ENCODE measurements around the gene ARID5B.

The ARID5B gene

GRCh38 chr10:61987951-61988379 lies 86.5 kb downstream of the ARID5B start:
- DNase-seq (ENCODE audit: low read depth) = no peak

- DNase-seq (ENCODE audit: low read depth) = no peak
Measured at GRCh38 chr10:61989995-61990760, 88.7 kb downstream of the ARID5B start.

GRCh38 chr10:61990761-61991135 lies 89.2 kb downstream of the ARID5B start:
- DNase-seq (ENCODE audit: low read depth) = no peak

GRCh38 chr10:61991166-61991565 lies 89.7 kb downstream of the ARID5B start:
- no peak for DNase-seq (ENCODE audit: low read depth)

GRCh38 chr10:61992059-61992460 lies 90.6 kb downstream of the ARID5B start:
- no peak for DNase-seq (ENCODE audit: low read depth)

GRCh38 chr10:61992671-61993668 lies 91.5 kb downstream of the ARID5B start:
- DNase-seq (ENCODE audit: low read depth) = peak; percentile 59

GRCh38 chr10:61993711-61994401 lies 92.4 kb downstream of the ARID5B start:
- DNase-seq (ENCODE audit: low read depth) = no peak

GRCh38 chr10:61994405-61995219 lies 93.1 kb downstream of the ARID5B start:
- DNase-seq (ENCODE audit: low read depth) = no peak

- no peak for DNase-seq (ENCODE audit: low read depth)
Measured at GRCh38 chr10:61995220-61995503, 93.7 kb downstream of the ARID5B start.

- no peak for DNase-seq (ENCODE audit: low read depth)
Measured at GRCh38 chr10:61998937-61999336, 97.4 kb downstream of the ARID5B start.

GRCh38 chr10:62000037-62000603 lies 98.6 kb downstream of the ARID5B start:
- DNase-seq (ENCODE audit: low read depth) = no peak

- DNase-seq (ENCODE audit: low read depth) = no peak
Measured at GRCh38 chr10:62000726-62001125, 99.2 kb downstream of the ARID5B start.

- no peak for DNase-seq (ENCODE audit: low read depth)
Measured at GRCh38 chr10:62001898-62002297, 100.4 kb downstream of the ARID5B start.

GRCh38 chr10:62002753-62003152 lies 101.3 kb downstream of the ARID5B start:
- DNase-seq (ENCODE audit: low read depth) = no peak

GRCh38 chr10:62004042-62004441 lies 102.5 kb downstream of the ARID5B start:
- no peak for DNase-seq (ENCODE audit: low read depth)

- no peak for DNase-seq (ENCODE audit: low read depth)
Measured at GRCh38 chr10:62005281-62005680, 103.8 kb downstream of the ARID5B start.

- DNase-seq (ENCODE audit: low read depth) = no peak
Measured at GRCh38 chr10:62005687-62006086, 104.2 kb downstream of the ARID5B start.

GRCh38 chr10:62007145-62007544 lies 105.6 kb downstream of the ARID5B start:
- no peak for DNase-seq (ENCODE audit: low read depth)

- no peak for DNase-seq (ENCODE audit: low read depth)
Measured at GRCh38 chr10:62008196-62008595, 106.7 kb downstream of the ARID5B start.

- no peak for DNase-seq (ENCODE audit: low read depth)
Measured at GRCh38 chr10:62008946-62009345, 107.4 kb downstream of the ARID5B start.

GRCh38 chr10:62010366-62010765 lies 108.9 kb downstream of the ARID5B start:
- DNase-seq (ENCODE audit: low read depth) = no peak
